Suppressor macrophage treated with lipopolysaccharide for 1 hour (primary cell): Measurements from ENCODE around the gene RCAN1.

ENCODE experiments used
- DNase-seq, 3 donors: peaks; one replicate each; pipeline ENCODE4 v3.0.0-alpha.2; 2020 to 2022

RCAN1 gene

GRCh38 chr21:34598931-34599400, 15.9 kb downstream of the RCAN1 start:
- DNase-seq, result no peak

GRCh38 chr21:34597406-34597805, 17.5 kb downstream of the RCAN1 start:
- no peak for DNase-seq

- no peak for DNase-seq
Measured at GRCh38 chr21:34596561-34597271, 18.2 kb downstream of the RCAN1 start.

- DNase-seq, result no peak
Measured at GRCh38 chr21:34595457-34595856, 19.5 kb downstream of the RCAN1 start.

- DNase-seq, result no peak
Measured at GRCh38 chr21:34594566-34595234, 20.2 kb downstream of the RCAN1 start.

GRCh38 chr21:34593954-34594531, 20.9 kb downstream of the RCAN1 start:
- no peak for DNase-seq

GRCh38 chr21:34593423-34593822, 21.5 kb downstream of the RCAN1 start:
- DNase-seq, result no peak

GRCh38 chr21:34592120-34592955, 22.6 kb downstream of the RCAN1 start:
- DNase-seq, result no peak

- DNase-seq, result no peak
Measured at GRCh38 chr21:34590520-34590919, 24.4 kb downstream of the RCAN1 start.

- DNase-seq, result no peak
Measured at GRCh38 chr21:34589511-34590282, 25.2 kb downstream of the RCAN1 start.

GRCh38 chr21:34583926-34584563, 30.9 kb downstream of the RCAN1 start:
- DNase-seq, result no peak

GRCh38 chr21:34582506-34583150, 32.3 kb downstream of the RCAN1 start:
- peak; percentile 60 to 75 (median 73) for DNase-seq

GRCh38 chr21:34580181-34580700, 34.7 kb downstream of the RCAN1 start:
- DNase-seq, result no peak

- DNase-seq, result peak; percentile 52 to 89 (median 81)
Measured at GRCh38 chr21:34579411-34579810, 35.5 kb downstream of the RCAN1 start.

GRCh38 chr21:34576041-34576511, 38.8 kb downstream of the RCAN1 start:
- DNase-seq, result peak; percentile 17 to 31 (median 27)

GRCh38 chr21:34574601-34575529, 40.0 kb downstream of the RCAN1 start:
- no peak for DNase-seq

- DNase-seq, result no peak
Measured at GRCh38 chr21:34571994-34572393, 42.9 kb downstream of the RCAN1 start.

- peak; percentile 56 to 86 (median 72) for DNase-seq
Measured at GRCh38 chr21:34570313-34570712, 44.6 kb downstream of the RCAN1 start.

- DNase-seq, result no peak
Measured at GRCh38 chr21:34569381-34569979, 45.4 kb downstream of the RCAN1 start.
